ENCODE results near the gene C10orf95. TPM values are rescaled to one million over a fixed set of nuclear protein-coding genes. Genes with fewer than 3 reads are reported as not detected.

C10orf95 gene
- total and polyA plus RNA-seq, 2 of the 13 experiments (the other 11 are each of a cell fraction or from before 2014, with no cell fraction given): 0.05 to 0.07 TPM

DNA sequence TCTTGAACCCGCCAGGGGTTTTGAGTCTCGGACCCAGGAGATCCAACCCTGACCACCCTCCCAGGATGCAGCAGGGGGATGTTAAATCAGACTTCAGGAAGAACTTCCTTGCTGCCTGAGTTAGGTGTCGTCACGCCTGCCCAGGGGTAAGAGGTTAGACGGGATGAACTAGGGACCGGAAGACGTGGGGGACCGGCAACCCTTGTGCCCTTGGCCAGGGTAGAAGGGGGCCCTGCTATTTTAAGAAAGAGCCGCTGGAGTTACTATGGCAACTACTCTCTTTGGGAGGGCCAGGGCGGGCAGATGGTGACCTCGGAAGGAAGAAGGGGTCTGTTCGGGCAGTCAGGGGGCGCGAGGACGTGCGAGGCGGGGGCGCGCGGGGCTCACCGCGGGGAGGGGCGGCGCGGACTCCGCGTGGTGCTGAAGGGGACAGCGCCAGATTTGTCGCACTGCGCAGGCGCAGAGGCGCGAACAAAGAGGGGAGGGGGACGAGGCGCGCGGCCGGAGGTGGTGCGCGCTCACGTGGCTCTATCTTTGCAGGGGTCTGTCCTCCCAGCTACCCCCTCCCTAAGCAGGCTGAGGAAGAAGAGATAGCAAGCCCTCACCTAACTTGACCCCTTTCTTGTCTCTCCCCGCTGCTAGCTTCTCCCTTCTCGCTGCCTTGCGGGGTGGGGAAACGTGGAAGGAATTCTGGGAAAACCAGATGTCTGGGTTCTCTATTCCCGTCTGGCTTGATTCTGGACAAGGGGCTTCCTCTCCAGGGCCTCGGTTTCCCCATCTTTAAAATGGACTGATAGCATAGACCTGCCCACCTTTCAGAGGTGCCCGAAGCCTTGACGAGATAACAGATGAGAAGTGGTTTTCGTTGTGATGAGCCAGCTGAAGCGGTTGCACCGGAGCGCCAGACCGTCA lies 31.8 kb downstream of the C10orf95 start (continued):
- TF ChIP-seq, protein P1, sequence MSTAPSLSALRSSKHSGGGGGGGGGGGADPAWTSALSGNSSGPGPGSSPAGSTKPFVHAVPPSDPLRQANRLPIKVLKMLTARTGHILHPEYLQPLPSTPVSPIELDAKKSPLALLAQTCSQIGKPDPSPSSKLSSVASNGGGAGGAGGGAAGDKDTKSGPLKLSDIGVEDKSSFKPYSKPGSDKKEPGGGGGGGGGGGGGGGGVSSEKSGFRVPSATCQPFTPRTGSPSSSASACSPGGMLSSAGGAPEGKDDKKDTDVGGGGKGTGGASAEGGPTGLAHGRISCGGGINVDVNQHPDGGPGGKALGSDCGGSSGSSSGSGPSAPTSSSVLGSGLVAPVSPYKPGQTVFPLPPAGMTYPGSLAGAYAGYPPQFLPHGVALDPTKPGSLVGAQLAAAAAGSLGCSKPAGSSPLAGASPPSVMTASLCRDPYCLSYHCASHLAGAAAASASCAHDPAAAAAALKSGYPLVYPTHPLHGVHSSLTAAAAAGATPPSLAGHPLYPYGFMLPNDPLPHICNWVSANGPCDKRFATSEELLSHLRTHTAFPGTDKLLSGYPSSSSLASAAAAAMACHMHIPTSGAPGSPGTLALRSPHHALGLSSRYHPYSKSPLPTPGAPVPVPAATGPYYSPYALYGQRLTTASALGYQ (CRISPR knock-in tag; IDR thresholded peaks at IDR 0.05): no peak
- TF ChIP-seq ZNF24 (IDR thresholded peaks at IDR 0.05) (no peak), EZH2 (conservative IDR thresholded peaks at IDR 0.05; ENCODE audit: low read depth, low read length) (no peak), FOXJ3 (CRISPR knock-in tag; IDR thresholded peaks at IDR 0.05; ENCODE audit: borderline replicate concordance) (no peak), NFE2L1 (CRISPR knock-in tag; IDR thresholded peaks at IDR 0.05; ENCODE audit: borderline replicate concordance) (no peak), RBM22 (optimal IDR thresholded peaks at IDR 0.05; ENCODE audit: low read length) (no peak), MED13 (CRISPR knock-in tag; IDR thresholded peaks at IDR 0.05) (peak; percentile 81), XBP1 (CRISPR knock-in tag; IDR thresholded peaks at IDR 0.05) (peak; percentile 69; the same call in 1 of the 2 replicates), MED1 (CRISPR knock-in tag; IDR thresholded peaks at IDR 0.05) (0 out of 2 replicates have a peak, but pooled peaks have one; percentile 13), FOSL2 (CRISPR knock-in tag; IDR thresholded peaks at IDR 0.05) (no peak), NCOR1 (IDR thresholded peaks at IDR 0.05; ENCODE audit: borderline replicate concordance, low read length) (no peak), MYC (CRISPR knock-in tag; IDR thresholded peaks at IDR 0.05; ENCODE audit: borderline replicate concordance) (peak; percentile 78), ZBTB42 (CRISPR knock-in tag; IDR thresholded peaks at IDR 0.05) (no peak), ZNF7 (CRISPR knock-in tag; IDR thresholded peaks at IDR 0.05) (no peak)
- TF ChIP-seq, protein P2, sequence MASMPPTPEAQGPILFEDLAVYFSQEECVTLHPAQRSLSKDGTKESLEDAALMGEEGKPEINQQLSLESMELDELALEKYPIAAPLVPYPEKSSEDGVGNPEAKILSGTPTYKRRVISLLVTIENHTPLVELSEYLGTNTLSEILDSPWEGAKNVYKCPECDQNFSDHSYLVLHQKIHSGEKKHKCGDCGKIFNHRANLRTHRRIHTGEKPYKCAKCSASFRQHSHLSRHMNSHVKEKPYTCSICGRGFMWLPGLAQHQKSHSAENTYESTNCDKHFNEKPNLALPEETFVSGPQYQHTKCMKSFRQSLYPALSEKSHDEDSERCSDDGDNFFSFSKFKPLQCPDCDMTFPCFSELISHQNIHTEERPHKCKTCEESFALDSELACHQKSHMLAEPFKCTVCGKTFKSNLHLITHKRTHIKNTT (CRISPR knock-in tag; IDR thresholded peaks at IDR 0.05): no peak
- TF ChIP-seq, protein P3, sequence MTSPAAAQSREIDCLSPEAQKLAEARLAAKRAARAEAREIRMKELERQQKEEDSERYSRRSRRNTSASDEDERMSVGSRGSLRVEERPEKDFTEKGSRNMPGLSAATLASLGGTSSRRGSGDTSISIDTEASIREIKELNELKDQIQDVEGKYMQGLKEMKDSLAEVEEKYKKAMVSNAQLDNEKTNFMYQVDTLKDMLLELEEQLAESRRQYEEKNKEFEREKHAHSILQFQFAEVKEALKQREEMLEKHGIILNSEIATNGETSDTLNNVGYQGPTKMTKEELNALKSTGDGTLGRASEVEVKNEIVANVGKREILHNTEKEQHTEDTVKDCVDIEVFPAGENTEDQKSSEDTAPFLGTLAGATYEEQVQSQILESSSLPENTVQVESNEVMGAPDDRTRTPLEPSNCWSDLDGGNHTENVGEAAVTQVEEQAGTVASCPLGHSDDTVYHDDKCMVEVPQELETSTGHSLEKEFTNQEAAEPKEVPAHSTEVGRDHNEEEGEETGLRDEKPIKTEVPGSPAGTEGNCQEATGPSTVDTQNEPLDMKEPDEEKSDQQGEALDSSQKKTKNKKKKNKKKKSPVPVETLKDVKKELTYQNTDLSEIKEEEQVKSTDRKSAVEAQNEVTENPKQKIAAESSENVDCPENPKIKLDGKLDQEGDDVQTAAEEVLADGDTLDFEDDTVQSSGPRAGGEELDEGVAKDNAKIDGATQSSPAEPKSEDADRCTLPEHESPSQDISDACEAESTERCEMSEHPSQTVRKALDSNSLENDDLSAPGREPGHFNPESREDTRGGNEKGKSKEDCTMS (CRISPR knock-in tag; conservative IDR thresholded peaks at IDR 0.05): no peak
- TF ChIP-seq, protein P4, sequence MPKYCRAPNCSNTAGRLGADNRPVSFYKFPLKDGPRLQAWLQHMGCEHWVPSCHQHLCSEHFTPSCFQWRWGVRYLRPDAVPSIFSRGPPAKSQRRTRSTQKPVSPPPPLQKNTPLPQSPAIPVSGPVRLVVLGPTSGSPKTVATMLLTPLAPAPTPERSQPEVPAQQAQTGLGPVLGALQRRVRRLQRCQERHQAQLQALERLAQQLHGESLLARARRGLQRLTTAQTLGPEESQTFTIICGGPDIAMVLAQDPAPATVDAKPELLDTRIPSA (CRISPR knock-in tag; IDR thresholded peaks at IDR 0.05; ENCODE audit: borderline replicate concordance): no peak
- TF ChIP-seq, protein P5, sequence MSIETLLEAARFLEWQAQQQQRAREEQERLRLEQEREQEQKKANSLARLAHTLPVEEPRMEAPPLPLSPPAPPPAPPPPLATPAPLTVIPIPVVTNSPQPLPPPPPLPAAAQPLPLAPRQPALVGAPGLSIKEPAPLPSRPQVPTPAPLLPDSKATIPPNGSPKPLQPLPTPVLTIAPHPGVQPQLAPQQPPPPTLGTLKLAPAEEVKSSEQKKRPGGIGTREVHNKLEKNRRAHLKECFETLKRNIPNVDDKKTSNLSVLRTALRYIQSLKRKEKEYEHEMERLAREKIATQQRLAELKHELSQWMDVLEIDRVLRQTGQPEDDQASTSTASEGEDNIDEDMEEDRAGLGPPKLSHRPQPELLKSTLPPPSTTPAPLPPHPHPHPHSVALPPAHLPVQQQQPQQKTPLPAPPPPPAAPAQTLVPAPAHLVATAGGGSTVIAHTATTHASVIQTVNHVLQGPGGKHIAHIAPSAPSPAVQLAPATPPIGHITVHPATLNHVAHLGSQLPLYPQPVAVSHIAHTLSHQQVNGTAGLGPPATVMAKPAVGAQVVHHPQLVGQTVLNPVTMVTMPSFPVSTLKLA (IDR thresholded peaks at IDR 0.05): 0 out of 2 replicates have a peak, but pooled peaks have one; percentile 26
- TF ChIP-seq, protein P6, sequence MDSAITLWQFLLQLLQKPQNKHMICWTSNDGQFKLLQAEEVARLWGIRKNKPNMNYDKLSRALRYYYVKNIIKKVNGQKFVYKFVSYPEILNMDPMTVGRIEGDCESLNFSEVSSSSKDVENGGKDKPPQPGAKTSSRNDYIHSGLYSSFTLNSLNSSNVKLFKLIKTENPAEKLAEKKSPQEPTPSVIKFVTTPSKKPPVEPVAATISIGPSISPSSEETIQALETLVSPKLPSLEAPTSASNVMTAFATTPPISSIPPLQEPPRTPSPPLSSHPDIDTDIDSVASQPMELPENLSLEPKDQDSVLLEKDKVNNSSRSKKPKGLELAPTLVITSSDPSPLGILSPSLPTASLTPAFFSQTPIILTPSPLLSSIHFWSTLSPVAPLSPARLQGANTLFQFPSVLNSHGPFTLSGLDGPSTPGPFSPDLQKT (CRISPR knock-in tag; IDR thresholded peaks at IDR 0.05; ENCODE audit: borderline replicate concordance): 0 out of 2 replicates have a peak, but pooled peaks have one; percentile 37
